Measurements from ENCODE around the gene SOBP.

Gene SOBP

GRCh38 chr6:107557698-107558097 lies 67.8 kb downstream of the SOBP start:
- no peak for DNase-seq (ENCODE audit: low spot score in 2 of 2)
- peaks cover 5% of the 10 kb centered on the region; the same call in 1 of the 2 replicates for H3K36me3 ChIP-seq (replicated peaks)
- no peaks in the 10 kb centered on the region for H3K27me3 ChIP-seq (ENCODE audit: low read depth)
- in situ Hi-C loops (cut with MboI; ENCODE audit: low sequenced_read_pairs): no loop called here
- no peaks in the 10 kb centered on the region for H3K9me3 ChIP-seq
- no peaks in the 10 kb centered on the region for H3K4me1 ChIP-seq
- H3K4me3 ChIP-seq: no peak overlapping the region

- Histone ChIP-seq H3K9me3 (no peaks in the 10 kb centered on the region), H3K36me3 (replicated peaks) (peaks cover 5% of the 10 kb centered on the region; the same call in 1 of the 2 replicates), H3K4me1 (no peaks in the 10 kb centered on the region), H3K4me3 (no peak overlapping the region), H3K27me3 (ENCODE audit: low read depth) (no peaks in the 10 kb centered on the region)
- no peak for DNase-seq (ENCODE audit: low spot score in 2 of 2)
- in situ Hi-C loops (cut with MboI; ENCODE audit: low sequenced_read_pairs): no loop called here
These were observed 70.7 kb downstream of the SOBP start for GRCh38 chr6:107560657-107561056.

- in situ Hi-C loops (cut with MboI; ENCODE audit: low sequenced_read_pairs): no loop called here
- Histone ChIP-seq H3K4me1 (no peaks in the 10 kb centered on the region), H3K36me3 (replicated peaks) (peaks cover 1% of the 10 kb centered on the region; the same call in 1 of the 2 replicates), H3K4me3 (no peak overlapping the region), H3K9me3 (no peaks in the 10 kb centered on the region), H3K27me3 (ENCODE audit: low read depth) (no peaks in the 10 kb centered on the region)
- DNase-seq (ENCODE audit: low spot score in 2 of 2): peak in 1 of 2 experiments; percentile 27
These were observed 71.4 kb downstream of the SOBP start for GRCh38 chr6:107561306-107561705.

- Histone ChIP-seq H3K27me3 (ENCODE audit: low read depth) (no peaks in the 10 kb centered on the region), H3K9me3 (no peaks in the 10 kb centered on the region), H3K4me1 (no peaks in the 10 kb centered on the region), H3K4me3 (no peak overlapping the region), H3K36me3 (replicated peaks) (peaks cover 2% of the 10 kb centered on the region; the same call in 1 of the 2 replicates)
- DNase-seq (ENCODE audit: low spot score in 2 of 2): no peak
- in situ Hi-C loops (cut with MboI; ENCODE audit: low sequenced_read_pairs): no loop called here
These were observed 74.0 kb downstream of the SOBP start for GRCh38 chr6:107563694-107564588.

GRCh38 chr6:107564589-107564951 lies 74.7 kb downstream of the SOBP start:
- in situ Hi-C loops (cut with MboI; ENCODE audit: low sequenced_read_pairs): no loop called here
- Histone ChIP-seq H3K36me3 (replicated peaks) (peaks cover 2% of the 10 kb centered on the region; the same call in 1 of the 2 replicates), H3K4me1 (no peaks in the 10 kb centered on the region), H3K27me3 (ENCODE audit: low read depth) (no peaks in the 10 kb centered on the region), H3K4me3 (no peak overlapping the region), H3K9me3 (no peaks in the 10 kb centered on the region)
- DNase-seq (ENCODE audit: low spot score in 2 of 2): no peak

GRCh38 chr6:107565165-107565723 lies 75.3 kb downstream of the SOBP start:
- peaks cover 2% of the 10 kb centered on the region; the same call in 1 of the 2 replicates for H3K36me3 ChIP-seq (replicated peaks)
- no peaks in the 10 kb centered on the region for H3K4me1 ChIP-seq
- DNase-seq (ENCODE audit: low spot score in 2 of 2): no peak
- no peaks in the 10 kb centered on the region for H3K27me3 ChIP-seq (ENCODE audit: low read depth)
- no peak overlapping the region for H3K4me3 ChIP-seq
- no peaks in the 10 kb centered on the region for H3K9me3 ChIP-seq
- in situ Hi-C loops (cut with MboI; ENCODE audit: low sequenced_read_pairs): no loop called here

GRCh38 chr6:107567643-107568042 lies 77.7 kb downstream of the SOBP start:
- Histone ChIP-seq H3K4me3 (no peak overlapping the region), H3K9me3 (no peaks in the 10 kb centered on the region), H3K27me3 (ENCODE audit: low read depth) (no peaks in the 10 kb centered on the region), H3K4me1 (0 out of 2 replicates have a peak, but pooled peaks cover 2% of the 10 kb centered on the region), H3K36me3 (replicated peaks) (peaks cover 2% of the 10 kb centered on the region; the same call in 1 of the 2 replicates)
- no peak for DNase-seq (ENCODE audit: low spot score in 2 of 2)
- in situ Hi-C loops (cut with MboI; ENCODE audit: low sequenced_read_pairs): no loop called here

DNA sequence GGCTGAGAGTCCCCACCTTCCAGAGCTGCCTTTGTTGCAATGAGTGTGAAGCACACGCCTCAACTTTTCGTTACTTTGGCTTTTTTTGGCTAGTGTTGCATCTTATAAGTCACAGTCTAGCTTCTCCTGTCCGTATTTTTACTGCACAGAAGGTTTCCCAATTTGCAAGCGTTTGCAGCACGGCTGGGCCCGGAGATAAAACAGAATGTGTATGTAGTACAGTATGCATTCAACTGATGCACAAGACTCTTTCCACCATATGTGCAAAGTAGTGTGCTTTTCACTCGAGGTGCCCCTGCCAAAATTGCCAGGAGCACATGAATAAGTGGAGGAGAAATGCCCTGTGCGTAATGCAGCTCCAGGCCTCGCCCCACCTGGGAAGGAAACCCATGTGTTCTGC lies 79.6 kb downstream of the SOBP start:
- H3K9me3 ChIP-seq: no peaks in the 10 kb centered on the region
- peaks cover 2% of the 10 kb centered on the region for H3K36me3 ChIP-seq (replicated peaks)
- no peak for DNase-seq (ENCODE audit: low spot score in 2 of 2)
- H3K27me3 ChIP-seq (ENCODE audit: low read depth): no peaks in the 10 kb centered on the region
- H3K4me3 ChIP-seq: no peak overlapping the region
- H3K4me1 ChIP-seq: 0 out of 2 replicates have a peak, but pooled peaks cover 2% of the 10 kb centered on the region
- in situ Hi-C loops (cut with MboI; ENCODE audit: low sequenced_read_pairs): no loop called here

GRCh38 chr6:107571354-107571753 lies 81.4 kb downstream of the SOBP start:
- Histone ChIP-seq H3K4me3 (no peak overlapping the region), H3K27me3 (ENCODE audit: low read depth) (no peaks in the 10 kb centered on the region), H3K4me1 (0 out of 2 replicates have a peak, but pooled peaks cover 2% of the 10 kb centered on the region), H3K36me3 (replicated peaks) (peaks cover 2% of the 10 kb centered on the region), H3K9me3 (no peaks in the 10 kb centered on the region)
- no peak for DNase-seq (ENCODE audit: low spot score in 2 of 2)
- in situ Hi-C loops (cut with MboI; ENCODE audit: low sequenced_read_pairs): no loop called here

GRCh38 chr6:107572886-107573285 lies 83.0 kb downstream of the SOBP start:
- no peak for DNase-seq (ENCODE audit: low spot score in 2 of 2)
- Histone ChIP-seq H3K4me1 (0 out of 2 replicates have a peak, but pooled peaks cover 2% of the 10 kb centered on the region), H3K36me3 (replicated peaks) (no peaks in the 10 kb centered on the region; the same call in 1 of the 2 replicates), H3K4me3 (no peak overlapping the region), H3K27me3 (ENCODE audit: low read depth) (no peaks in the 10 kb centered on the region), H3K9me3 (no peaks in the 10 kb centered on the region)
- in situ Hi-C loops (cut with MboI; ENCODE audit: low sequenced_read_pairs): no loop called here

GRCh38 chr6:107574856-107575255 lies 84.9 kb downstream of the SOBP start:
- no peaks in the 10 kb centered on the region for H3K9me3 ChIP-seq
- no peaks in the 10 kb centered on the region for H3K27me3 ChIP-seq (ENCODE audit: low read depth)
- H3K36me3 ChIP-seq (replicated peaks): no peaks in the 10 kb centered on the region; the same call in 1 of the 2 replicates
- in situ Hi-C loops (cut with MboI; ENCODE audit: low sequenced_read_pairs): no loop called here
- peaks cover 14% of the 10 kb centered on the region for H3K4me1 ChIP-seq
- DNase-seq (ENCODE audit: low spot score in 2 of 2): no peak
- H3K4me3 ChIP-seq: no peak overlapping the region

GRCh38 chr6:107576852-107577251 lies 86.9 kb downstream of the SOBP start:
- H3K9me3 ChIP-seq: no peaks in the 10 kb centered on the region
- DNase-seq (ENCODE audit: low spot score in 2 of 2): no peak
- H3K4me3 ChIP-seq: no peak overlapping the region
- no peaks in the 10 kb centered on the region; the same call in 1 of the 2 replicates for H3K36me3 ChIP-seq (replicated peaks)
- peaks cover 20% of the 10 kb centered on the region for H3K4me1 ChIP-seq
- H3K27me3 ChIP-seq (ENCODE audit: low read depth): no peaks in the 10 kb centered on the region
- in situ Hi-C loops (cut with MboI; ENCODE audit: low sequenced_read_pairs): no loop called here

GRCh38 chr6:107578642-107579341 lies 88.9 kb downstream of the SOBP start:
- in situ Hi-C loops (cut with MboI; ENCODE audit: low sequenced_read_pairs): no loop called here
- H3K4me1 ChIP-seq: peaks cover 29% of the 10 kb centered on the region
- peak; percentile 38 to 65 for DNase-seq (ENCODE audit: low spot score in 2 of 2)
- no peaks in the 10 kb centered on the region for H3K9me3 ChIP-seq
- H3K36me3 ChIP-seq (replicated peaks): no peaks in the 10 kb centered on the region; the same call in 1 of the 2 replicates
- H3K4me3 ChIP-seq: no peak overlapping the region
- no peaks in the 10 kb centered on the region for H3K27me3 ChIP-seq (ENCODE audit: low read depth)

All from HAP-1 (cell line).